HepG2 (cell line): ENCODE data around the gene EP300. TPM values are rescaled to one million over a fixed set of nuclear protein-coding genes. Genes with fewer than 3 reads are reported as not detected.

Source experiments
- ARNT ChIP-seq: fragments of 450-650 bp; IDR thresholded peaks from 2 replicates; pipeline ENCODE4 v1.6.1; 2017
- ATF3 ChIP-seq: sonication (generic); formaldehyde crosslinking; IDR thresholded peaks from 2 replicates; pipeline ENCODE4 v1.4.0; 2020; ENCODE audit warnings: missing genetic modification reagents
- CAMTA2 ChIP-seq: sonication (generic); formaldehyde crosslinking; IDR thresholded peaks from 2 replicates; pipeline ENCODE4 v1.4.0; 2020; ENCODE audit warnings: mild to moderate bottlenecking, missing genetic modification reagents, borderline replicate concordance
- DDIT3 ChIP-seq: sonication (generic); formaldehyde crosslinking; IDR thresholded peaks from 2 replicates; pipeline ENCODE4 v1.4.0; 2020; ENCODE audit warnings: mild to moderate bottlenecking, missing genetic modification reagents
- FOXO1 ChIP-seq: sonication (generic); formaldehyde crosslinking; IDR thresholded peaks from 2 replicates; pipeline ENCODE4 v1.4.0; 2020; ENCODE audit warnings: missing genetic modification reagents
- GATA4 ChIP-seq: sonication (generic); IDR thresholded peaks from 2 replicates; pipeline ENCODE4 v1.6.1; 2016; ENCODE audit warnings: antibody characterized with exemption, low read depth, borderline replicate concordance
- GMEB2 ChIP-seq: IDR thresholded peaks from 2 replicates; pipeline ENCODE4 v1.6.1; 2016; ENCODE audit warnings: missing biosample characterization, missing genetic modification reagents, low read depth
- GRHL1 ChIP-seq: sonication (generic); formaldehyde crosslinking; conservative IDR thresholded peaks from 2 replicates; pipeline ENCODE4 v1.8.0; 2022; ENCODE audit warnings: missing genetic modification reagents
- HDAC1 ChIP-seq: sonication (generic); formaldehyde crosslinking; IDR thresholded peaks from 2 replicates; pipeline ENCODE4 v1.5.1; 2020; ENCODE audit warnings: mild to moderate bottlenecking, missing genetic modification reagents
- JDP2 ChIP-seq: sonication (generic); formaldehyde crosslinking; IDR thresholded peaks from 2 replicates; pipeline ENCODE4 v1.8.1; 2022; ENCODE audit warnings: missing genetic modification reagents, borderline replicate concordance
- KDM2A ChIP-seq: sonication (generic); formaldehyde crosslinking; IDR thresholded peaks from 2 replicates; pipeline ENCODE4 v1.4.0; 2020; ENCODE audit warnings: low read depth, missing genetic modification reagents, borderline replicate concordance
- KLF16 ChIP-seq, 2 experiments: sonication (generic) in 1 of 2; formaldehyde crosslinking in 1 of 2; IDR thresholded peaks; 2 replicates each; pipeline versions ENCODE4 v1.6.1 to v1.8.0; 2016 to 2023; ENCODE audit warnings: missing genetic modification reagents in 2 of 2, missing compliant biosample characterization in 1 of 2
- MLLT10 ChIP-seq: sonication (generic); formaldehyde crosslinking; IDR thresholded peaks from 2 replicates; pipeline ENCODE4 v1.4.0; 2020; ENCODE audit warnings: missing genetic modification reagents
- NFE2L2 ChIP-seq: fragments of 150-350 bp; IDR thresholded peaks from 2 replicates; pipeline ENCODE4 v1.6.1; 2014; ENCODE audit warnings: low read length
- TFAP4 ChIP-seq: sonication (generic); IDR thresholded peaks from 2 replicates; pipeline ENCODE4 v1.6.1; 2016; ENCODE audit warnings: low read depth, borderline replicate concordance
- THYN1 ChIP-seq: sonication (generic); formaldehyde crosslinking; IDR thresholded peaks from 2 replicates; pipeline ENCODE4 v1.8.1; 2023; ENCODE audit warnings: low read depth, mild to moderate bottlenecking, moderate library complexity, missing genetic modification reagents, borderline replicate concordance
- ZBTB34 ChIP-seq: sonication (generic); formaldehyde crosslinking; IDR thresholded peaks from 2 replicates; pipeline ENCODE4 v1.8.0; 2022; ENCODE audit warnings: mild to moderate bottlenecking, missing genetic modification reagents
- ZNF501 ChIP-seq: sonication (generic); formaldehyde crosslinking; IDR thresholded peaks from 2 replicates; pipeline ENCODE4 v1.5.1; 2020; ENCODE audit warnings: mild to moderate bottlenecking, moderate library complexity, missing genetic modification reagents
- ZNF644 ChIP-seq: IDR thresholded peaks from 2 replicates; pipeline ENCODE4 v1.6.1; 2016; ENCODE audit warnings: low read depth
- ZNF770 ChIP-seq: sonication (generic); formaldehyde crosslinking; IDR thresholded peaks from 2 replicates; pipeline ENCODE4 v1.5.0; 2020; ENCODE audit warnings: mild to moderate bottlenecking, missing genetic modification reagents
- ZNF773 ChIP-seq: sonication (generic); formaldehyde crosslinking; IDR thresholded peaks from 2 replicates; pipeline ENCODE4 v1.4.0; 2020; ENCODE audit warnings: missing genetic modification reagents, borderline replicate concordance
- polyA plus RNA-seq, 8 experiments: library from polyadenylated mRNA; depleted of rRNA in 3 of 8; stranded (reverse) in 7 of 8; unstranded in 1 of 8; fragments of >200 nt; fragmentation: Illumina TruSeq in 4 of 8; extraction: Trizol in 4 of 8; gene quantifications; 2 replicates each; pipeline versions ENCODE4 v1.2.1 to v1.2.3, GENCODE V29; 2011 to 2016; ENCODE audit warnings: low read depth in 4 of 8, missing spikeins in 1 of 8, mixed read lengths in 1 of 8; ENCODE audit not compliant: insufficient read depth in 1 of 8
- total RNA-seq, 5 experiments: library from RNA; depleted of rRNA; stranded (reverse); fragments of >200 nt; fragmentation: Illumina TruSeq; extraction: Trizol; gene quantifications; 2 replicates each; pipeline ENCODE4 v1.2.3, GENCODE V29; 2016; ENCODE audit warnings: low read depth in 1 of 5

EP300 gene
- total and polyA plus RNA-seq, 2 of the 13 experiments (the other 11 are each of a cell fraction or from before 2014, with no cell fraction given) = 13.6 to 14.9 TPM

- TF ChIP-seq KDM2A (CRISPR knock-in tag) = 0 out of 2 replicates have a peak, but pooled peaks have one; percentile 64
- no peak for TF ChIP-seq HDAC1 (CRISPR knock-in tag)
- no peak for TF ChIP-seq JDP2 (CRISPR knock-in tag)
- no peak for TF ChIP-seq GMEB2
- peak in 1 of 2 experiments; percentile 12; a peak in 1 of 4 replicates for TF ChIP-seq KLF16 (CRISPR knock-in tag; IDR thresholded peaks at IDR 0.05)
- TF ChIP-seq TFAP4 = no peak
- peak; percentile 68; the same call in 1 of the 2 replicates for TF ChIP-seq ZNF501 (CRISPR knock-in tag)
- no peak for TF ChIP-seq ATF3 (CRISPR knock-in tag)
- TF ChIP-seq NFE2L2 = no peak
- TF ChIP-seq ARNT = no peak
- no peak for TF ChIP-seq MLLT10 (CRISPR knock-in tag)
- no peak for TF ChIP-seq GRHL1
- TF ChIP-seq GATA4 = no peak
- no peak for TF ChIP-seq ZBTB34 (CRISPR knock-in tag)
- TF ChIP-seq ZNF770 (CRISPR knock-in tag) = peak; percentile 18; the same call in 1 of the 2 replicates
- TF ChIP-seq FOXO1 (CRISPR knock-in tag) = peak; percentile 55
- TF ChIP-seq THYN1 (CRISPR knock-in tag) = no peak
- no peak for TF ChIP-seq ZNF644 (CRISPR knock-in tag)
- no peak for TF ChIP-seq DDIT3
- no peak for TF ChIP-seq CAMTA2 (CRISPR knock-in tag)
- TF ChIP-seq ZNF773 (CRISPR knock-in tag) = no peak
Measured at GRCh38 chr22:41091132-41092022, 1.0 kb upstream of the EP300 start (continued).
